Measurements from ENCODE around the gene SLC12A6.

DNA sequence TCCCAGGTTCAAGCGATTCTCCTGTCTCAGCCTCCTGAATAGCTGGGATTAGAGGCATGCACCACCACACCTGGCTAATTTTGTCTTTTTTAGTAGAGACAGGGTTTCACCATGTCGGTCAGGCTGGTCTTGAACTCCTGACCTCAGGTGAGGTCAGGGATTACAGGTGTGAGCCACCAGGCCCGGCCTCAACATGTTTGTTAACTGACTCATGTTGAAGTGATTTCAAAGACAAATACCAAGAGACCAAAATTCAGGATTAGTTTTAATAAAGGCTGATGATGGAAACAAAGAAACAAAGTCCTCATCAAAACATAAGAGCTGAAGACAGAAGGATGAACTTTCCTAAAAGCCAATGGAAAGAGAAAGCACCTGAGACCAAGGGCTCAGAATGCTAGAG, 36.5 kb downstream of the SLC12A6 start:
- TF ChIP-seq, protein P1, sequence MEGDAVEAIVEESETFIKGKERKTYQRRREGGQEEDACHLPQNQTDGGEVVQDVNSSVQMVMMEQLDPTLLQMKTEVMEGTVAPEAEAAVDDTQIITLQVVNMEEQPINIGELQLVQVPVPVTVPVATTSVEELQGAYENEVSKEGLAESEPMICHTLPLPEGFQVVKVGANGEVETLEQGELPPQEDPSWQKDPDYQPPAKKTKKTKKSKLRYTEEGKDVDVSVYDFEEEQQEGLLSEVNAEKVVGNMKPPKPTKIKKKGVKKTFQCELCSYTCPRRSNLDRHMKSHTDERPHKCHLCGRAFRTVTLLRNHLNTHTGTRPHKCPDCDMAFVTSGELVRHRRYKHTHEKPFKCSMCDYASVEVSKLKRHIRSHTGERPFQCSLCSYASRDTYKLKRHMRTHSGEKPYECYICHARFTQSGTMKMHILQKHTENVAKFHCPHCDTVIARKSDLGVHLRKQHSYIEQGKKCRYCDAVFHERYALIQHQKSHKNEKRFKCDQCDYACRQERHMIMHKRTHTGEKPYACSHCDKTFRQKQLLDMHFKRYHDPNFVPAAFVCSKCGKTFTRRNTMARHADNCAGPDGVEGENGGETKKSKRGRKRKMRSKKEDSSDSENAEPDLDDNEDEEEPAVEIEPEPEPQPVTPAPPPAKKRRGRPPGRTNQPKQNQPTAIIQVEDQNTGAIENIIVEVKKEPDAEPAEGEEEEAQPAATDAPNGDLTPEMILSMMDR (IDR thresholded peaks at IDR 0.05), result no peak
- no peak for TF ChIP-seq POLR2A (IDR thresholded peaks at IDR 0.05)
- TF ChIP-seq EP300 (IDR thresholded peaks at IDR 0.05), result no peak

All from sigmoid colon (tissue), 4 donors.